Sigmoid colon (tissue), 7 donors: ENCODE data around the gene ATP6V0E1. TPM values are rescaled to one million over a fixed set of nuclear protein-coding genes. Genes with fewer than 3 reads are reported as not detected.

Experiments used
- DNase-seq: peaks from one replicate; pipeline ENCODE4 v3.0.0-alpha.2; 2019
- H3K27ac ChIP-seq, 4 donors: fragments of 200-600 bp; sonication (generic); one replicate each; pipeline ENCODE4 v1.5.1; 2016 to 2019; ENCODE audit warnings: mild to moderate bottlenecking in 1 of 4
- H3K27me3 ChIP-seq, 3 donors: fragments of 200-600 bp; sonication (generic); one replicate each; pipeline ENCODE4 v1.5.1; 2019; ENCODE audit warnings: mild to moderate bottlenecking in 1 of 3
- H3K36me3 ChIP-seq, 4 donors: fragments of 200-600 bp; sonication (generic); one replicate each; pipeline ENCODE4 v1.5.1; 2016 to 2019
- H3K4me1 ChIP-seq, 4 donors: fragments of 200-600 bp; sonication (generic); one replicate each; pipeline ENCODE4 v1.5.1; 2017 to 2019
- H3K4me3 ChIP-seq, 4 donors: fragments of 200-600 bp; sonication (generic); one replicate each; pipeline ENCODE4 v1.5.1; 2017 to 2019; ENCODE audit warnings: mild to moderate bottlenecking in 2 of 4, moderate library complexity in 1 of 4
- H3K9me3 ChIP-seq, 4 donors: fragments of 200-600 bp in 3 of 4; sonication (generic) in 3 of 4; one replicate each; pipeline versions ENCODE4 v1.5.1 to v1.6.1; 2013 to 2019
- EP300 ChIP-seq, 4 donors: sonication (generic); formaldehyde crosslinking; IDR thresholded peaks; one replicate each; pipeline ENCODE4 v1.6.1; 2017; ENCODE audit warnings: antibody characterized with exemption in 4 of 4
- POLR2A ChIP-seq, 2 donors: fragments of 450-650 bp; IDR thresholded peaks; one replicate each; pipeline ENCODE4 v1.6.1; 2016; ENCODE audit warnings: antibody characterized with exemption in 2 of 2, mild to moderate bottlenecking in 2 of 2, moderate library complexity in 2 of 2
- POLR2AphosphoS5 ChIP-seq, 4 donors: sonication (generic); formaldehyde crosslinking; IDR thresholded peaks; one replicate each; pipeline ENCODE4 v1.6.1; 2017; ENCODE audit warnings: antibody characterized with exemption in 4 of 4
- WGBS, 2 donors: extraction: QIAGEN DNeasy Blood & Tissue Kit; methylation state at CpG; one replicate each; pipeline ENCODE4 v1.1.7; 2013; 5-methylcytosine and 5-hydroxymethylcytosine counted together
- intact Hi-C: fragments of 100-400 bp; cut with DNase I; formaldehyde crosslinking; loops from one replicate; pipeline ENCODE4 v1.15.1; 2023
- polyA plus RNA-seq, 3 donors: library from polyadenylated mRNA; stranded (reverse); fragments of 200-250 nt; gene quantifications; one replicate each; pipeline ENCODE4 v1.2.3, GENCODE V29; 2013
- total RNA-seq, 4 donors: library from RNA; depleted of rRNA; stranded (reverse); fragments of >200 nt; gene quantifications; one replicate each; pipeline ENCODE4 v1.1.0, GENCODE V29; 2016
- TF ChIP-seq, protein P1 (sequence below), 4 experiments: fragments of 450-650 bp in 3 of 4; fragments of 200-600 bp in 1 of 4; IDR thresholded peaks; one replicate each; pipeline ENCODE4 v1.5.1; 2016 to 2019; ENCODE audit warnings: antibody characterized with exemption in 4 of 4, mild to moderate bottlenecking in 3 of 4, moderate library complexity in 2 of 4
- donor health status: healthy with polysubstance abuse.
- donor health status: Bipolar disorder and iron deficiency.
- donor health status: healthy.

Gene ATP6V0E1
- total RNA-seq (100 to 1,000 TPM; 117 to 154 (median 134) TPM), polyA plus RNA-seq (100 to 1,000 TPM; 158 to 261 (median 249) TPM)

DNA sequence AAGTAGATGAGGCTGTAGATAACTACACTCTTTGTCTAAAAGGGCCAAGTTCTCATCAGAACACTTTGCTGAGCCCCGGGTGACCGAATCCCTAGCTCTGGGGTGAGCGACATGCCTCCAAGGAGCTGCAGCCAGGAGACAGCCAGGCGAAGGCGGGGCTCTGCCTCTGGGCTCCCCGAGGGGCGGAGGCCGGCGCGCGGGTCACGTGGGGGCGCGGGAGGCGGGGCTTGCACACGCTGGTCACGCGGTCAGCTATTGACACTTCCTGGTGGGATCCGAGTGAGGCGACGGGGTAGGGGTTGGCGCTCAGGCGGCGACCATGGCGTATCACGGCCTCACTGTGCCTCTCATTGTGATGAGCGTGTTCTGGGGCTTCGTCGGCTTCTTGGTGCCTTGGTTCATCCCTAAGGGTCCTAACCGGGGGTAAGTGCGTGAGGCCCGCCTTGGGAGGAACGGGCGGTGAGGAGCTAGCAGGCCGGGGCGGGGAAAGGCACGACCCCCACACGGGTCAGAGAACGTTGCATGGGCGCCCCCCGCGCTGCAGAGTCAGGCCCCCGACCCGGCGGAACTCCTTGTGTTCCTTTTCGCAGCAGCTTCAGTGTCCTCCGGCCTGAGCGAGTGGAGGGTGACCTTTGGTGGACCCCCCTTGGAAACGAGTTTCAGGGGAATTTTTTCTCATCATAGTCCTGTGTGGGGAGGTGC lies at the start of gene ATP6V0E1:
TSS of gene ATP6V0E1 (plus strand) at position 230 of the 702 bp plus-strand sequence. CDS start at position 320, 90 bp downstream.
- H3K27me3 ChIP-seq: no peaks in the 10 kb centered on the region
- H3K9me3 ChIP-seq: no peaks in the 10 kb centered on the region
- DNase-seq: peak; percentile 99
- WGBS, 2 donors: 0 to 1% methylated on average over 49 of the region's 49 CpGs
- peaks cover 0 to 29% (median 18%) of the 10 kb centered on the region in 4 donors for H3K4me1 ChIP-seq
- H3K36me3 ChIP-seq: peaks cover 0 to 27% (median 1%) of the 10 kb centered on the region in 4 donors
- TF ChIP-seq EP300 (IDR thresholded peaks at IDR 0.05) (peak in 1 of 4 donors; percentile 42), POLR2A (IDR thresholded peaks at IDR 0.05) (peak; percentile 78 to 80), POLR2AphosphoS5 (IDR thresholded peaks at IDR 0.05) (peak; percentile 95 to 98 (median 96))
- TF ChIP-seq, protein P1, sequence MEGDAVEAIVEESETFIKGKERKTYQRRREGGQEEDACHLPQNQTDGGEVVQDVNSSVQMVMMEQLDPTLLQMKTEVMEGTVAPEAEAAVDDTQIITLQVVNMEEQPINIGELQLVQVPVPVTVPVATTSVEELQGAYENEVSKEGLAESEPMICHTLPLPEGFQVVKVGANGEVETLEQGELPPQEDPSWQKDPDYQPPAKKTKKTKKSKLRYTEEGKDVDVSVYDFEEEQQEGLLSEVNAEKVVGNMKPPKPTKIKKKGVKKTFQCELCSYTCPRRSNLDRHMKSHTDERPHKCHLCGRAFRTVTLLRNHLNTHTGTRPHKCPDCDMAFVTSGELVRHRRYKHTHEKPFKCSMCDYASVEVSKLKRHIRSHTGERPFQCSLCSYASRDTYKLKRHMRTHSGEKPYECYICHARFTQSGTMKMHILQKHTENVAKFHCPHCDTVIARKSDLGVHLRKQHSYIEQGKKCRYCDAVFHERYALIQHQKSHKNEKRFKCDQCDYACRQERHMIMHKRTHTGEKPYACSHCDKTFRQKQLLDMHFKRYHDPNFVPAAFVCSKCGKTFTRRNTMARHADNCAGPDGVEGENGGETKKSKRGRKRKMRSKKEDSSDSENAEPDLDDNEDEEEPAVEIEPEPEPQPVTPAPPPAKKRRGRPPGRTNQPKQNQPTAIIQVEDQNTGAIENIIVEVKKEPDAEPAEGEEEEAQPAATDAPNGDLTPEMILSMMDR (IDR thresholded peaks at IDR 0.05): no peak
- peak within 1 kb of the TSS; percentile 78 to 97 (median 88) for H3K4me3 ChIP-seq
- H3K27ac ChIP-seq: peak within 1 kb of the TSS; percentile 93 to 97 (median 96)
- intact Hi-C loops: loop anchor here (1.0 to 10.0 kb wide), 3 partner anchors 74 to 301 kb away; partner anchors contain the start of gene BNIP1

DNA sequence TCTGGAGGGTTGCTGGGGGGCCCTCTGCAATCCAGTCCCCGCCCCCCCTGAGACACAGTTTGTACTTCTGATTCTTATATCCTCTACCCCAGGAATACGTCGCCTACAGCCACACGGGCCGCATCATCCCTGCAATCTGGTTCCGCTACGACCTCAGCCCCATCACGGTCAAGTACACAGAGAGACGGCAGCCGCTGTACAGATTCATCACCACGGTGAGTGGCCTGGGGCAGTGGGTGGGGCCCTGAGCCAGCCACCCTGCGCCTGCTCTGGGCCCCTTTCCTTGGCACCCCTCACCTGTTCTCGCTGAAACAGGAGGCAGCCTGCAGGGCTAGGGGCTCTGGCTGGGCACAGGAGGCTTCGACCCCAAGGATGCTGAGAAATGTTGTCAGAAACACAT lies 48.5 kb upstream of the ATP6V0E1 start:
- Histone ChIP-seq H3K4me1 (peaks cover 0 to 21% (median 16%) of the 10 kb centered on the region in 4 donors), H3K27me3 (no peaks in the 10 kb centered on the region), H3K4me3 (no peak overlapping the region), H3K36me3 (peaks cover 0 to 60% (median 33%) of the 10 kb centered on the region in 4 donors), H3K9me3 (no peaks in the 10 kb centered on the region), H3K27ac (no peak overlapping the region)
- no peak for TF ChIP-seq POLR2A (IDR thresholded peaks at IDR 0.05)
- TF ChIP-seq POLR2AphosphoS5 (IDR thresholded peaks at IDR 0.05): no peak
- TF ChIP-seq, protein P1 (IDR thresholded peaks at IDR 0.05): no peak
- no peak for TF ChIP-seq EP300 (IDR thresholded peaks at IDR 0.05)
- DNase-seq: no peak
- intact Hi-C loops: no loop called here
- WGBS, 2 donors: 94 to 96% methylated on average over 14 of the region's 14 CpGs

DNA sequence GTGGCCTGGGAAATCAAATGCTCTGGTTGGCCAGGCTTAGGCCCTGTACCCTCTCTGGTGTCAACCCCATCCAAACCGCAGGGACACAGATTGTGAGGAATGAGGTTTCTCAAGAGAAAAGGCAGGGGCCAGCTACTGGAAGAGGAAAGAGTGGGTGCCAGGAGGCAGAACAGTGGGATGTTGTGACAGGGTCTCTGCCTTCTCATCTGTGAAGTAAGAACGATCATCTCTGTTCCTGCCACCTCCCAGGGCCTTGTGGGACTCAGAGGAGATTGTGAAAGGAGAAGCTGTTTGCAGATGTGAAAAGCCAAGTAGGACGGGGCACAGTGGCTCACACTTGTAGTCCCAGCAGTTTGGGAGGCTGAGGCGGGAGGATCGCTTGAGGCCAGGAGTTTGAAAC lies 47.2 kb upstream of the ATP6V0E1 start:
- WGBS, 2 donors: 95 to 97% methylated on average over 5 of the region's 5 CpGs
- peaks cover 0 to 60% (median 36%) of the 10 kb centered on the region in 4 donors for H3K36me3 ChIP-seq
- no peak overlapping the region for H3K27ac ChIP-seq
- peaks cover 0 to 13% (median 9%) of the 10 kb centered on the region in 4 donors for H3K4me1 ChIP-seq
- H3K27me3 ChIP-seq: no peaks in the 10 kb centered on the region
- DNase-seq: no peak
- intact Hi-C loops: no loop called here
- no peak for TF ChIP-seq EP300 (IDR thresholded peaks at IDR 0.05)
- no peak overlapping the region for H3K4me3 ChIP-seq
- no peaks in the 10 kb centered on the region for H3K9me3 ChIP-seq

DNA sequence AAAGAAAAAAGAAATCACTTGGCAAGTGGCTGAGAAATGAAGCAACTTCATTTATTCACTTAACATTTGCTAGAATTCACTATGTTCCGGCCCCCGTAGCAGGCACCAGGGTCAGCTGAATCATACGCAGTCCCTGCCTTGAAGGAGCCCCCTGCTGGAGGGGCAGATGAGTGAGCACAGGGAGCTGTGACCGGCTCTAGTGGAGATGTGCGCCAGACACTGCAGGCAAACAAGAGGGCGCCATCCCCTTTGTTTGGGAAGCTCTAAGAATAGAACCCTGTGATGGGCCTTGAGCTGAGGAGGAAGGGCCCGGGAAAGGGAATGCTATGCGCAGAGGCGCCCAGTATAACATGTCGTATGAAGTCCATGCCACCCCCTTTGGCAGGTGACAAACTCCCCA lies 44.5 kb upstream of the ATP6V0E1 start:
- no peak overlapping the region for H3K4me3 ChIP-seq
- no peak overlapping the region for H3K27ac ChIP-seq
- H3K27me3 ChIP-seq: no peaks in the 10 kb centered on the region
- no peak for DNase-seq
- intact Hi-C loops: no loop called here
- WGBS, 2 donors: 80 to 81% methylated on average over 10 of the region's 10 CpGs
- TF ChIP-seq POLR2A (IDR thresholded peaks at IDR 0.05): no peak
- TF ChIP-seq, protein P1 (IDR thresholded peaks at IDR 0.05): peak in 1 of 4 experiments; percentile 15
- H3K9me3 ChIP-seq: no peaks in the 10 kb centered on the region
- H3K36me3 ChIP-seq: peaks cover 0 to 80% (median 37%) of the 10 kb centered on the region in 4 donors
- H3K4me1 ChIP-seq: no peaks in the 10 kb centered on the region

DNA sequence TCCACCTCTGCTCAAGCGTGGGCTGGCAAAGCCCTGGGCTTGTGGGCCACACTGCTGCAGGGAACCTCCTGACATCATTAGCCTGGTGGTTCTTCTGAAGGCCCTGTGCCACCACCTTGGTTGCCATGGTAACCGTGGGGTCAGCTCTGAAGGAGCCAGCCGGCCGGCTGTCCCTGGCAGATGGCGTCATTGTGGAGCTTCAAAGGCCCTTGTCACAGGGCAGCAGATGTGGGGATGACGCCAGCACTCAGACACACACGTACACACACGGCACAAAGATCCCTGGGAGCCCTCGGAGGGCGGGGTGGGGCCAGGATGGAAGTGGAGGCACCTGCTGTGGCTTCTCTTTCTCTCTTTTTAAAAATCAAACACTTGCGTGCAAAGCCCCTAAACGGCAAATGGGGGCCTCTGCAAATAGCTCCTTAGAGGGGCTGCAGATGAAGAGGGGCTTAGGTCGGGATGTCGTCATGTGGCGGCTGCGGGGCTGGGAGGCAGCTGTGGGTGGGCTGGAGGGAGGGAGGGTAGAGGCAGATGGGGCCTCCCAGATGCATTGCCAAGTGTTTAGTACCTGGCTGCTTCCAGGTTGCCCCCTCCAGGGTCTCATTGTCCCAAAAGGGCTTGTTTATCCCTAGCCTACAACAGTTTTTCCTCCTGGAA lies 43.8 kb upstream of the ATP6V0E1 start:
- peaks cover 0 to 76% (median 36%) of the 10 kb centered on the region in 4 donors for H3K36me3 ChIP-seq
- intact Hi-C loops: no loop called here
- H3K9me3 ChIP-seq: no peaks in the 10 kb centered on the region
- WGBS, 2 donors: 86 to 88% methylated on average over 16 of the region's 16 CpGs
- H3K27me3 ChIP-seq: no peaks in the 10 kb centered on the region
- H3K27ac ChIP-seq: no peak overlapping the region
- no peaks in the 10 kb centered on the region for H3K4me1 ChIP-seq
- TF ChIP-seq POLR2A (IDR thresholded peaks at IDR 0.05) (no peak), POLR2AphosphoS5 (IDR thresholded peaks at IDR 0.05) (no peak), EP300 (IDR thresholded peaks at IDR 0.05) (no peak)
- TF ChIP-seq, protein P1 (IDR thresholded peaks at IDR 0.05): no peak
- DNase-seq: no peak
- H3K4me3 ChIP-seq: no peak overlapping the region
